RPMI8226 (cell line): ENCODE data around the gene SSX2IP.
"Not testable (repeated sequence)": the region's sequence is repeated elsewhere in the genome, so short reads cannot be mapped to it uniquely, and the experiment has no call there.

Experiments
- DNase-seq: peaks from one replicate; pipeline ENCODE4 v3.0.0-alpha.2; 2015

The SSX2IP gene

GRCh38 chr1:84674705-84675104 is 15.6 kb downstream of the SSX2IP start:
- DNase-seq = no peak

DNA sequence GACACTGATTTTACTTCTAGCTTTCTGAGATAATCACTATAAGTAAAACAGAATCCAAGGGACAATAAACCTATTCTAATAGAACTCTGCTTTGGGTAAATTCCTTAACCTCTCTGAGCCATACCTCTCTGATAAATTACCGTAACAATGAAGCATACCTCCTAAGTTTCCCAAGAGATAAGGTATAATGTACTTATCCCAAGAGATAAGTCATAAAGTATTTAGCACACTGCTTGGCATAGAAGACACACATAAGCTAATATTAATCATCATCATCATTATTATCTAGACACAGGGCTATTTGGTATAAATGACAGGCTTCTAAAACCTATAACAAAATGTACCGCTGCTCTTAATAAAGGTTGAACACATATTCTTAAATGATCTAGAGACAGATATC is 16.2 kb downstream of the SSX2IP start:
- DNase-seq = no peak

GRCh38 chr1:84672080-84672854 is 18.0 kb downstream of the SSX2IP start:
- DNase-seq = no peak

- no peak for DNase-seq
Measured at GRCh38 chr1:84669831-84670230, 20.4 kb downstream of the SSX2IP start.

DNA sequence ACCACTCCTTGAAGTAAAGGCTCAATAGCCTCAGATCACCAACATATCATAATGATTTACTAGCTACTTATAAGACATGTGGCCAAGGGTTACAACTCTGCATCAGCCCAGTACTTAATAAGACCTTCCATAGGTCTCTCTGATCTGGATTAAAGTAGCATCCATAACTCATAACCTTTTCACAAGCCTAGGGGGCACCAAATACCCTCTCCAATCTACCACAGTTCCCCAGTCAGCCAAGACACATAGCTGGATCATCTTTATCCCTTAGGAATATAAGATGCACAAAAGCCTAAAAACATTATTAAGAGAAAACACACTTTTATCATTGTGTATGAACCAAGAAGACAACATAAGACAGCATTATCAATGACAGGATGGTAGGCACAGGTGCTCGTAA is 22.1 kb downstream of the SSX2IP start:
- no peak for DNase-seq

DNA sequence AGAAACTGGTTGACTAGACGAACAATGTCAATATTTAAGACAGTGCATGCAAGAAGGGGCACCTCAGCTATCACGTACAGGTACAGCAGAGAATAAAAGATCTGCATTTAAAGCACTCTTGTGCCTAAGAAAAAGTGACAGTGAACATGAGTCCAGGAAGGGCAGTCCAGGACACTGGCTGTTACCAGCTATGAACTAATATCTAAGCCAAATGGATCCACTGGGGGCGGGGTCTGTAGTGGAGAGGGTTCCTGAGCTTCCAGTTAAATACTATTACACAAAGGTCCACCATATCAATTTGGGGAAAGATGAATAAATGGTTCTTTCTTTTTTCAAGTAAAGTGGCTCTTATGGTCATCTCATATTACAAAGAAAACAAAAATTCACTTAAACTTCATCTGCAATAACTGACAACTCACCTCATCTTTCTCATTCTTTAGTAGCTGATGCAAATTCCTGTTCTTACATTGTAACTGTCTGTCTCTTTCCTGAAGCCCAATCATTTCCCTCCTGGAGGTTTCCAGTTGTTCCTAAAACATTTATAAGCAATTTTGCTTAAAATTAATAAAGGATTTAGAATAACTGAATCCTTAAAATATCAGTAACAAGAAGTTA is 24.5 kb downstream of the SSX2IP start:
- no peak for DNase-seq

DNA sequence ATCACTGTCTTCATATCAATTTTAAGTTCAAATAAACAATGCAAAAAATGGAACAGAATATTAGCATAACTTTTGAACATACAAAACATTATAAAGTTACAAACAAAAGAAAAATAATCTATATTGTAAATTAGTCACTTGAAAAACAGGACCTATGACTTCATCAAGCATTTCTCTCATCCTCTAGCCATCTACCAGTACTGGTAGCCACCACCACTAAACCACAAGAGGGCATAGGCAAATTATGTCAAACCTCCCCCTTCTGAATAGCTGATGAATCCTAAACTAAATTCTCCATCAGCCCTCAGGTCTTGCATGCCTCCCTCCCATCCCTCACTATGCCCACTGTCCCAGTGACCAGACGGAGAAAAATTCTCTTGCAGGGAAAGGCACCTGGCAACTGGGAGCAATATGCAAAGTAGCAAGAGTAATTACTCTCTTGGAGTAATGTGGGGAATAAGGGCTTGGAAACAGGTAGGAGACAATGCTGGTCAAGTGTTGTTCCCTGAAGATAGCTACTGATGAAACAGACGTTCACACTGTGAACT is 37.1 kb downstream of the SSX2IP start:
- no peak for DNase-seq

- no peak for DNase-seq
Measured at GRCh38 chr1:84644472-84644871, 45.8 kb downstream of the SSX2IP start.

DNA sequence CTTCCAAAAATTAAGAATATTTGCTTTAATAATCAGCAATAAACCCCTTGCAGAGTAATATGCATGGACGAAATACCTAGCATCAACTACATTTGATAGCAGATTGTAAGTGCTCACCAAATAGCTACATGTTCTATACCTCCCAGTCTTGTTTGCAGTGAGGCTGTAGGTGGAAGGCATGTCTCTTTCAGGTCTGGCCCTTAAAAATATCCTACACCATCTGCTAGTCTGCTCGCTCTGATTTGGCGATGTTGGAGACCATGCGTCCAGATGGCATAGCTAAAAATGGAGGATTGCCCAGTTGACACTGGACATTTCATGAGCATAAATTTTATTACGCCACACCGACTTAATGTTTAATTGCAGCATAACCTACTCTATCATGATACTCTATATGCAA is 47.1 kb downstream of the SSX2IP start:
- DNase-seq = no peak

DNA sequence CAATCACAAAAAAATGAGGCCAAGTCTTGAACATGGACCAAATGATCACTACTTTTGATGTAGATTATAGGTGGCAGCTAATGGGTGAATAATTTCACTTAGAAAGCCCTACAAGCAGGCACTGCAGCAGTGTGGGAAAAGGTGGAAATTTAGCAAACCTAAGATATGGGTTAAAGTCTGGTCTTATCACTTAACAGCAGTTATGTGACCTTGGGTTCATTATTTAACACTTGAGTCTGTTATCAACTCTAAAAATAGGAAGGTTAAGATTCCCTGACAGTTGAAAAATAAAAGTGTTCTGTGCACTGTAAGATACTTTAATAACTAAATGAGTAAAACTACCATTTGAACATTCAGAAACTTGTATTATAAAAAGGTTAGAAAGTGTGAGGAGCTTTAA is 47.5 kb downstream of the SSX2IP start:
- DNase-seq = no peak

DNA sequence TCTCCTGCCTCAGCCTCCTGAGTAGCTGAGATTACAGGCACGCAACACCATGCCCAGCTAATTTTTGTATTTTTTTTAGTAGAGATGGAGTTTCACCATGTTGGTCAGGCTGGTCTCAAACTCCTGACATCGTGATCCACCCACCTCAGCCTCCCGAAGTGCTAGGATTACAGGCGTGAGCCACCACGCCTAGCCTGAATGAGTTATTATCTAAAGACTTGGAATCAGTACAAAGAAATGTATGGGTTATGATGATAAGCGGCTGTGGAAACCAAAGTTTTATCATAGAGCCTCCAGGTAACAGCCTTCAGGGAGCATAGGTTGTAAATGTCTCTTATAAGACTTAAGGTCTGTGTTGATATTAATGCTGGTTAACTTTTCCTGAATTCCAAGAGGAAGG is 50.5 kb downstream of the SSX2IP start:
- DNase-seq = not testable (repeated sequence)

- no peak for DNase-seq
Measured at GRCh38 chr1:84635429-84635828, 54.8 kb downstream of the SSX2IP start.

DNA sequence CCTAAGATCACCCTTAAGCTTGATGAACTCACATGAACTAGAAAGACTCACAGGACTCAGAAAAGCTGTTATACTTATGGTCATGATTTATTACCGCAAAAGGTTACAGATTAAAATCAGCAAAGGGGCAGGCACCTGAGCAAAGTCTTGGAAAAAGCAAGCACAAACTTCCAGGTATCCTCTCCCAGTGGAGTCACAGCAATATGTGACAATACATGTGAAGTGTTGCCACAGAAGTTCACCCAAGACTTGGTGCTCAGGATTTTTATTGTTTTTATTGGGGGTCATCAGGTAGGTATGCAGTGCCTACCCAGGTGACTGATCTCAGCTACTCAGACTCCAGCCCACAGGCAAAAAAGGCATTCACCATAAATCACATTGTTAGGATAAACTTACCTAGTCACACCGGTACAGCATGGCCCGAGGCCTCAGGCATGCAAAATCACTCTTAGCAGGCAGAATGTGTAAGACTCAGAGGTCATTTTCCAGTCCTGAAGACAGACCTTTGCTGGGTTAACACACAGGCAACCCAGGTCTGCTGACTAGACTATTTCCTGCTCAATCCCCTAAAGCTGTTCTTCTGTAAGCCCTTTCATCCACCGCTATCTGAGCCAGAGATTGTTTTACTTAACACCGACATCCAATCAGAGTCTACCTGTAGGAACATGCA is 55.6 kb downstream of the SSX2IP start:
- DNase-seq = no peak

DNA sequence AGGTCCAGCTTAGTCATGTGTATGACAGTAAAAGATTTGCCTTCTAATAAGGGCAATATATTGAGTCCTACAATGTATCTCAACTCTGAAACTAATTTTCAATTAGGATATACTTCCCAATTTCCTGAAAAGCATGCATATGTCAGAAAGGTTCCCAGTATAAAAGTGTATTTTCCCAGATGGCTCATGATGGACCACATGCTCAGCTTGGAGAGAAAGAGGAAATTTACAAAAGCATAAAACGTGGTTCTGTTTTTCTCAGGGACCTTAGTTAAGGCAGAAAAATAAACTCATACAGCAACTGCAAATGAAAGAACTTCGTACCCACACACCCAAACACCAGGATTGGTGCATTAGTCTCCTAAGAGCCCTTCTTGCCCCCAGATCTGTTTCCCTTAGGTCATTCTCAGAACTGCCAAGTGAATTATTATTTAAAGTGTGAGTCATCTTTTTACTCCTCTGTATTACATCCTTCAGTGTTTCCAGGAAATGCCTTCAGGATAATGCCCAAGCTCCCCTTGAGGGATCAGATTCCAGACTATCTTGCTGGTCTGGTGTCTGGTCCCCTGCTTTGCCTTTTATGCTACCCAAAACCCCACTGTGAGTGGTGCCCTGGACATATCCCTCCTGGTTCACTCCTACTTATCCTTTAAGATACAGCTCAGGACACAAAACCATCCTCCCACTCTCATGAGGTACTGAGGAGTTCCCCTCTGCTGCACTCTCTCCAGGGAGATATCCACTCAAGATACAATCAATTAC is 57.4 kb downstream of the SSX2IP start:
- no peak for DNase-seq

DNA sequence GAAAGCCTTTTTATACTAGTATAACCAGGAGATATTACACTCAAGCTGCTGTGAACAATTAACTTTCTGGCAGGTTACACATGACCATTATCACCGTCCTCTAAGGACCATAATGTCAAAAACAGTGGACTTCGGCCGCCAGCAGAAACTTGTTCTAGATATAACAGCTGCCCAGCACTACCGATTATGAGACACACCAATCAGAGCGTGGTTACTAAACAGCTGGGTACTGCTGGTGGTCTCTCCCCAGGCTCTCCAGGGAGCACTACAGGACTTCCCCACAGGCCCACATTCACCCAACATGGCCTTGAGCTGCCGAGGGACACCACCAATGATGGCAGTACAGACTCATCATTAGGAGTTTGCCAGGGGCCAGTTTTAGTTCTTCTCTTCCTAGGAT is 58.1 kb downstream of the SSX2IP start:
- no peak for DNase-seq

DNA sequence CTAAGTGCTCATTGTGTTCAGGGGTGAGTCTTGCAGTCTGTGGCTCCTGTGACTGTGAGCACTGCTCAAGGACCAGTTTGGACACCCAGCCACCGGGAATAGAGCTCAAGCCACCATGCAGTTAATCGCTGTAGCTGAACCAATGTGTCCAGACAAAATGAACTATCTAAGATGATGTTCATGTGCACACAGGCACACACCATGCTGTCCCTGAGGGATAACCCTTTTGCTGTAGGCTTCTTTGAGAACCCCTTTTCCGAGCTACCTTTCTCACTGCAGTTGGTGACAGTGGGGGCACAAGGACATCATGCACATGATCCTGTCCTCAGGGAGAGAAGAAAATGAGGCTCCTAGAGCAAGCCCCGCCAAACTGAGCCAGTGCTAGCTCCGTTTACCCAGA is 65.4 kb downstream of the SSX2IP start:
- no peak for DNase-seq

DNA sequence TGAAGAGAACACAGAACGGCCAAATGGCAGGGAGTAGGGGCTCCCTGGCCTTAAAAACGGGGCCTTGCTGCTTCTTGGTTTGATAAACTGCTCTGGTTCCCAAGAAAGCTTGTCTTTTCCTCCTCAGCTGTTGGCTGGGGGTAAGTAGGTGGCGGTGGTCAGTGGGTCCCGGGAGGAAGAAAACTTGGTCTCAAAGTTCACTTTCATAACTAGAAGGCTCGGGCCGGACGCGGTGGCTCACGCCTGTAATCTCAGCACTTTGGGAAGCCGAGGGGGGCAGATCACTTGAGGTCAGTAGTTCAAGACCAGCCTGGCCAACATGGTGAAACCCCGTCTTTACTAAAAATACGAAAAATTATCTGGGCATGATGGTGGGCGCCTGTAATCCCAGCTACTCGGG is 68.7 kb downstream of the SSX2IP start:
- DNase-seq = no peak

DNA sequence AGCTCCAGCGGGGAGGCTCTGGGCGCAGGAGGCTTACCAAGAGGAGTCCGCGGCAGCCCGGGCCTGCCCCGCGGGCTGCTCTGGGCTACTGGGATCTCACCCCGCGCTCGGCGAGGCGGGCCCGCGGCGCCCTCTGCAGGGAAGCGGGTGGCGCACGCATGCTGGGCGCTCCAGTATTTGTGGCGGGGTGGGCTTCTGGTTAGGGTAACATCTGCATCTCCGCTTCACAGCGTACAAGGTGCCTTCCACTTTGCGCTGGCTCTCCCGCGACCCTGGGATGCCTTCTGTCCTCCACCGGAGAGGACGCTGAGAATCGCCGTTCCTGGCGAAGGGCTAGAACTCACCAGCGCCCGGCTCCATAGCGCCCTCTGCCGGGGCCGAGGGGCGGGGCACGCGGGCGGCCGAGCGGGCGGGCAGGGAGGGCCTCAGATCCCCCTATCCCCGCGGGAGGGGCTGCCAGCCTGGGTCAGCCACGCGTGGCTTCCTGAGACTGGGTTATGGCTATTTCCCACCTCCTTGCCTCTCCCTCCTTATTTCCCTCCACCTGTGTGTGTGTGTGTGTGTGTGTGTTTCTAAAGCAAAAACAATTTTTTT is 69.4 kb downstream of the SSX2IP start:
- DNase-seq = peak; percentile 76

GRCh38 chr1:84619383-84620102 is 70.7 kb downstream of the SSX2IP start:
- DNase-seq = no peak

DNA sequence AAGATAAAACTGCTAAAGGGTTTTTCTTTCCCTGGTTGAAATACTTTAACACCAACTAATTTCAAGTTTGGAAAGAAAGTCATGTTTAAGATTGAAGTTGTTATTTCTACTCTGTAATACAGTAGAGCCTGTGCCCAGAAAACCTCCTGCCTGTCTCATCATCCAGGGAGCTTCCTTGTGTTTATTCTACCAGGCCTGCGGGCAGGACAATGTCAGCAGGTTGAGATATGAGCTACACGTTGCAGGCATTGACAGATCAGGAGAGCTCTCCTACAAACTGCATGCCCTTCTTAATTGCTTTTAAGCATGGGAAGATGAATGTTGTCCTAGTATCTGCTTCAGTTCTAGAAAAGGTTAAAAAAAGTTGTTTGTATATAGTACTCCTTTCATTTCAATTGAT is 72.9 kb downstream of the SSX2IP start:
- no peak for DNase-seq

DNA sequence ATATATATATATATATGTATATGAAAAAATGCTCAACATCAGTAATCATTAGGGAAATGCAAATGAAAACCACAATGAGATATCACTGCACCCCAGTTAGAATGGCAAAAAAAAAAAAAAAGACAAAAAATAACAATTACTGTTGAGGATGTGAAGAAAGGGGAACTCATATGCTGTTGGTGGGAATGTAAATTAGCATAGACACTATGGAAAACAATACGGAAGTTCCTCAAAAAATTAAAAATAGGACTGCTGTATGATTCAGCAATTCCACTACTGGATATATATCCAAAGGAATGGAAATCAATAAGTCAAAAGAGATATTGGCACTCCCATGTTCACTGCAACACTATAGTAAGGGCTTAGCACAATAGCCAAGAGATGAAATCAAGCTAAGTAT is 74.5 kb downstream of the SSX2IP start:
- no peak for DNase-seq

- no peak for DNase-seq
Measured at GRCh38 chr1:84613887-84614286, 76.4 kb downstream of the SSX2IP start.
